H9 (cell line): ENCODE results near the gene CSAD. TPM values are rescaled to one million over a fixed set of nuclear protein-coding genes. Genes with fewer than 3 reads are reported as not detected.

ENCODE experiments used
- DNase-seq: peaks from one replicate; pipeline ENCODE4 v3.0.0-alpha.2; 2017
- H2AFZ ChIP-seq: one replicate; pipeline ENCODE4 v1.6.1; 2013; ENCODE audit warnings: mild to moderate bottlenecking, low read length, control low read depth, moderate library complexity
- H2AK5ac ChIP-seq: 2 replicates; pipeline ENCODE4 v1.6.1; 2013; ENCODE audit warnings: low read length, control low read depth, mixed read lengths; ENCODE audit not compliant: insufficient read length
- H2BK120ac ChIP-seq: one replicate; pipeline ENCODE4 v1.6.1; 2013; ENCODE audit warnings: low read depth, mild to moderate bottlenecking, low read length, control low read depth, inconsistent platforms; ENCODE audit not compliant: poor library complexity, severe bottlenecking
- H2BK12ac ChIP-seq: 2 replicates; pipeline ENCODE4 v1.6.1; 2013; ENCODE audit warnings: low read length, control low read depth, mixed read lengths, low read depth; ENCODE audit not compliant: insufficient read length
- H2BK15ac ChIP-seq: 2 replicates; pipeline ENCODE4 v1.6.1; 2013; ENCODE audit warnings: low read depth, low read length, control low read depth
- H2BK20ac ChIP-seq: one replicate; pipeline ENCODE4 v1.6.1; 2013; ENCODE audit warnings: low read depth, mild to moderate bottlenecking, low read length, control low read depth, inconsistent platforms; ENCODE audit not compliant: poor library complexity, severe bottlenecking
- H2BK5ac ChIP-seq: 2 replicates; pipeline ENCODE4 v1.6.1; 2013; ENCODE audit warnings: low read length, control low read depth, mixed read lengths; ENCODE audit not compliant: insufficient read length
- H3K14ac ChIP-seq: 2 replicates; pipeline ENCODE4 v1.6.1; 2013; ENCODE audit warnings: low read length, control low read depth; ENCODE audit not compliant: insufficient read depth
- H3K18ac ChIP-seq: 2 replicates; pipeline ENCODE4 v1.6.1; 2013; ENCODE audit warnings: low read depth, mild to moderate bottlenecking, mixed read lengths, low read length, control low read depth; ENCODE audit not compliant: insufficient read length
- H3K23ac ChIP-seq: 2 replicates; pipeline ENCODE4 v1.6.1; 2013; ENCODE audit warnings: low read length, control low read depth, mixed read lengths, low read depth; ENCODE audit not compliant: insufficient read length
- H3K23me2 ChIP-seq: 2 replicates; pipeline ENCODE4 v1.6.1; 2013; ENCODE audit warnings: low read depth, mild to moderate bottlenecking, mixed read lengths, low read length, control low read depth; ENCODE audit not compliant: insufficient read length, poor library complexity, severe bottlenecking
- H3K27ac ChIP-seq: 2 replicates; pipeline ENCODE4 v1.5.1; 2013; ENCODE audit warnings: low read length, control low read depth, mixed read lengths, low read depth; ENCODE audit not compliant: insufficient read length
- H3K27me3 ChIP-seq: 2 replicates; pipeline ENCODE4 v1.6.1; 2013; ENCODE audit warnings: low read length, control low read depth, inconsistent platforms; ENCODE audit not compliant: insufficient read depth
- H3K4ac ChIP-seq: 2 replicates; pipeline ENCODE4 v1.6.1; 2013; ENCODE audit warnings: low read depth, mild to moderate bottlenecking, control low read depth, inconsistent platforms, low read length, moderate library complexity
- H3K4me1 ChIP-seq: 2 replicates; pipeline ENCODE4 v1.6.1; 2013; ENCODE audit warnings: low read length, control low read depth, inconsistent platforms; ENCODE audit not compliant: insufficient read depth
- H3K4me2 ChIP-seq: 2 replicates; pipeline ENCODE4 v1.6.1; 2013; ENCODE audit warnings: low read length, control low read depth, mixed read lengths; ENCODE audit not compliant: insufficient read length, insufficient read depth
- H3K56ac ChIP-seq: 2 replicates; pipeline ENCODE4 v1.6.1; 2013; ENCODE audit warnings: low read depth, mild to moderate bottlenecking, mixed read lengths, low read length, control low read depth; ENCODE audit not compliant: insufficient read length
- H3K79me1 ChIP-seq: 2 replicates; pipeline ENCODE4 v1.6.1; 2013; ENCODE audit warnings: low read depth, mild to moderate bottlenecking, moderate library complexity, low read length, control low read depth, inconsistent platforms; ENCODE audit not compliant: insufficient read depth, poor library complexity, severe bottlenecking
- H3K79me2 ChIP-seq: 2 replicates; pipeline ENCODE4 v1.6.1; 2013; ENCODE audit warnings: low read length, control low read depth, inconsistent platforms; ENCODE audit not compliant: insufficient read depth
- H3K9ac ChIP-seq: 2 replicates; pipeline ENCODE4 v1.6.1; 2013; ENCODE audit warnings: low read length, control low read depth, mixed read lengths; ENCODE audit not compliant: insufficient read length; ENCODE audit errors: extremely low read depth
- H3K9me3 ChIP-seq: one replicate; pipeline ENCODE4 v1.6.1; 2013; ENCODE audit warnings: low read depth, low read length, inconsistent platforms; ENCODE audit not compliant: control insufficient read depth
- H3T11ph ChIP-seq: one replicate; pipeline ENCODE4 v1.6.1; 2013; ENCODE audit warnings: mild to moderate bottlenecking, low read length, control low read depth, inconsistent platforms
- H4K20me1 ChIP-seq: one replicate; pipeline ENCODE4 v1.6.1; 2013; ENCODE audit not compliant: control insufficient read depth, insufficient read length, insufficient read depth
- H4K5ac ChIP-seq: 2 replicates; pipeline ENCODE4 v1.6.1; 2013; ENCODE audit warnings: low read depth, mild to moderate bottlenecking, mixed read lengths, low read length, control low read depth; ENCODE audit not compliant: insufficient read length
- H4K8ac ChIP-seq: replicated peaks from 2 replicates; pipeline ENCODE4 v1.6.1; 2013; ENCODE audit warnings: low read length, control low read depth, mixed read lengths, low read depth; ENCODE audit not compliant: insufficient read length
- H4K91ac ChIP-seq: 2 replicates; pipeline ENCODE4 v1.6.1; 2013; ENCODE audit warnings: low read depth, mild to moderate bottlenecking, moderate library complexity, mixed read lengths, low read length, control low read depth; ENCODE audit not compliant: insufficient read length
- H3K27ac Mint-ChIP-seq, 3 experiments: 2 replicates in 2 of 3; 3 replicates in 1 of 3; pipeline ENCODE4 v1.8.0; 2020 to 2021; ENCODE audit warnings: mixed read lengths in 3 of 3, mild to moderate bottlenecking in 1 of 3, moderate library complexity in 1 of 3
- H3K27me3 Mint-ChIP-seq: 2 replicates; pipeline ENCODE4 v1.8.0; 2021; ENCODE audit warnings: low read depth, mild to moderate bottlenecking, moderate library complexity, mixed read lengths
- H3K36me3 Mint-ChIP-seq, 3 experiments: 2 replicates in 2 of 3; 3 replicates in 1 of 3; pipeline ENCODE4 v1.8.0; 2020 to 2021; ENCODE audit warnings: low read depth in 3 of 3, mixed read lengths in 3 of 3; ENCODE audit not compliant: insufficient read depth in 1 of 3
- H3K4me1 Mint-ChIP-seq, 2 experiments: 2 replicates each; pipeline ENCODE4 v1.8.0; 2020; ENCODE audit warnings: mixed read lengths in 2 of 2
- H3K4me3 Mint-ChIP-seq, 2 experiments: 2 replicates in 1 of 2; 3 replicates in 1 of 2; pipeline ENCODE4 v1.8.0; 2020 to 2021; ENCODE audit warnings: mild to moderate bottlenecking in 2 of 2, mixed read lengths in 2 of 2, moderate library complexity in 1 of 2
- H3K9me3 Mint-ChIP-seq, 2 experiments: 2 replicates in 1 of 2; 3 replicates in 1 of 2; pipeline ENCODE4 v1.8.0; 2020; ENCODE audit warnings: mild to moderate bottlenecking in 2 of 2, mixed read lengths in 2 of 2, moderate library complexity in 1 of 2
- CTCF ChIP-seq: fragments of 200-600 bp; sonication (generic); conservative IDR thresholded peaks from 3 replicates; pipeline ENCODE4 v1.8.0; 2021; ENCODE audit warnings: antibody characterized with exemption, mild to moderate bottlenecking
- WGBS: extraction: QIAGEN DNeasy Blood & Tissue Kit; methylation state at CpG from one replicate; pipeline ENCODE4 v1.1.7; 2013; ENCODE audit warnings: missing lambda C conversion rate, low lambda C conversion rate, mixed read lengths; ENCODE audit not compliant: insufficient read length; ENCODE audit errors: extremely low coverage; 5-methylcytosine and 5-hydroxymethylcytosine counted together
- total RNA-seq: library from RNA; stranded (reverse); gene quantifications from 2 replicates; pipeline ENCODE4 v1.2.1, GENCODE V29; 2021

CSAD gene
- total RNA-seq, 1 experiment from 2014 or later, result 7.4 TPM

- Histone ChIP-seq H3K79me2 (no peaks in the 10 kb centered on the region), H3K4ac (no peak overlapping the region), H2BK15ac (no peak overlapping the region), H3K14ac (no peak overlapping the region), H3K4me1 (no peaks in the 10 kb centered on the region), H3K18ac (no peak overlapping the region), H2BK20ac (no peak overlapping the region), H3K4me2 (no peak overlapping the region), H3T11ph (no peak overlapping the region), H4K5ac (no peak overlapping the region), H2BK120ac (no peak overlapping the region), H2BK5ac (no peak overlapping the region), H3K23ac (no peak overlapping the region), H3K23me2 (no peaks in the 10 kb centered on the region), H4K8ac (no peak overlapping the region), H4K20me1 (no peaks in the 10 kb centered on the region), H3K27me3 (no peaks in the 10 kb centered on the region), H4K91ac (no peak overlapping the region), H3K9ac (no peak overlapping the region), H2AFZ (no peak overlapping the region), H2BK12ac (no peak overlapping the region), H3K56ac (no peak overlapping the region), H2AK5ac (no peak overlapping the region), H3K27ac (no peak overlapping the region), H3K9me3 (no peaks in the 10 kb centered on the region), H3K79me1 (no peaks in the 10 kb centered on the region)
- H3K4me1 Mint-ChIP-seq, result peaks cover 14 to 15% of the 10 kb centered on the region in 2 experiments
- H3K27me3 Mint-ChIP-seq, result peaks cover 16% of the 10 kb centered on the region
- DNase-seq, result no peak
- no peak for TF ChIP-seq CTCF
- WGBS, result no CpG with 5 or more reads among the region's 15 CpGs
- peaks cover 34 to 56% (median 49%) of the 10 kb centered on the region in 3 experiments; a peak in 6 of 7 replicates for H3K36me3 Mint-ChIP-seq
- H3K4me3 Mint-ChIP-seq, result no peak overlapping the region
- no peaks in the 10 kb centered on the region for H3K9me3 Mint-ChIP-seq
- H3K27ac Mint-ChIP-seq, result no peak overlapping the region
Observed at GRCh38 chr12:53187145-53187899, 6.6 kb upstream of the CSAD start.
